GM23338 (cell line): Measurements from ENCODE around the gene MTRFR.

Experiments used
- CTCF ChIP-seq, 2 experiments: fragments of 200-600 bp in 1 of 2; sonication (generic) in 1 of 2; conservative IDR thresholded peaks; 2 replicates each; pipeline versions ENCODE4 v1.5.1 to v1.6.1; 2016 to 2017; ENCODE audit warnings: antibody characterized with exemption in 2 of 2, low read depth in 2 of 2, mild to moderate bottlenecking in 2 of 2, moderate library complexity in 1 of 2
- ETS1 ChIP-seq: IDR thresholded peaks from 2 replicates; pipeline ENCODE4 v1.6.1; 2016; ENCODE audit warnings: antibody characterized with exemption
- EZH2 ChIP-seq: fragments of 200-600 bp; sonication (generic); IDR thresholded peaks from one replicate; pipeline ENCODE4 v1.8.0; 2017; ENCODE audit warnings: antibody characterized with exemption, mild to moderate bottlenecking, low read depth; ENCODE audit not compliant: unreplicated experiment
- EZH2phosphoT487 ChIP-seq: fragments of 200-600 bp; sonication (generic); IDR thresholded peaks from one replicate; pipeline ENCODE4 v1.8.1; 2018; ENCODE audit warnings: antibody characterized with exemption; ENCODE audit not compliant: unreplicated experiment
- NANOG ChIP-seq: IDR thresholded peaks from 2 replicates; pipeline ENCODE4 v1.6.1; 2016; ENCODE audit warnings: antibody characterized with exemption, borderline replicate concordance
- POLR2AphosphoS5 ChIP-seq: IDR thresholded peaks from 2 replicates; pipeline ENCODE4 v1.6.1; 2016; ENCODE audit warnings: antibody characterized with exemption, low read depth
- REST ChIP-seq: IDR thresholded peaks from one replicate; pipeline ENCODE4 v1.6.1; 2018; ENCODE audit warnings: antibody characterized with exemption; ENCODE audit not compliant: unreplicated experiment
- STAT1 ChIP-seq: IDR thresholded peaks from one replicate; pipeline ENCODE4 v1.6.1; 2016; ENCODE audit warnings: antibody characterized with exemption; ENCODE audit not compliant: unreplicated experiment

GRCh38 chr12:123267991-123268843 lies 35.0 kb downstream of the MTRFR start:
- TF ChIP-seq POLR2AphosphoS5 (no peak), CTCF (conservative IDR thresholded peaks at IDR 0.05; ENCODE audit: low read depth in 2 of 2) (no peak), REST (no peak), ETS1 (no peak), STAT1 (no peak), EZH2 (no peak), EZH2phosphoT487 (no peak), NANOG (no peak)
